Activated CD8-positive, alpha-beta memory T cell treated with anti-CD3 and anti-CD28 coated beads, Interleukin-2, amount 50 U/mL, for 4 hours (primary cell): ENCODE results near the gene MRPL14.

Experiments
- DNase-seq: peaks from one replicate; pipeline ENCODE4 v3.0.0-alpha.2; 2020

The MRPL14 gene

DNA sequence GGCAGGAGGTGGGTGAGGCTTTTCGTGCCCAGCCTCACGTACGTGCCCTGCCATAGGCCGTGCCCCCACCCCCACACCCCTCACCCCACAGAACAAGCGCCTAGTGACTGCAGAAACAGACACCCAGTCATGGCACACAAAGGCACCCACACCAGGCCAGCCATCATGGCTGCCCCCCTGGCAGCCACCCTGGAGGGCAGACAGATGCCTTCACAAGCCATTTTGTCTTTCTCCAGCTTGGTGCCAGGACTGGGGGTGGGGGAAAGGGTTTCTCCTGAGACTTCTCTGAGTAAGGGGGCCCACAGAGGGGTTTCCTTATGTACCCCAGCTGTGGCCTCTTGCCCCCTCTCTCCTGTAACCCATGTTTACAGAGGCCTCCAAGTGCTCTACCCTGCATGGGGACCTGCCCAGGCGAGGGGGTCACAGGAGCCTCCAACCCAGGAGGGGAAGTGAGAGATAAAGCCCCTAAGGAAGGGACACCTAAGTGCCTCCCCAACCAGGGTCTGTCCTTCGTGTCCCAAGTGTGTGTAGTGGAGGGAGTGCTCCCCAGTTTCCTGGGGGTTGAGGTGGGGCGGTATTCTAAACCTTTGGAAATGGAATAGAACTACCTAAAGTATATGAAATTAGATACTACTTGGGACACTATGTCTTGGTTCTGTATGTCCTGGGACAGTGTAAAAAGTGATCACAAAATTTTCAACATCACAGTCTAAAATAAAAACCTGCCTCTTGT is 49.9 kb downstream of the MRPL14 start:
- DNase-seq, result no peak

- DNase-seq, result no peak
Observed at GRCh38 chr6:44076356-44077213, 50.7 kb downstream of the MRPL14 start.

DNA sequence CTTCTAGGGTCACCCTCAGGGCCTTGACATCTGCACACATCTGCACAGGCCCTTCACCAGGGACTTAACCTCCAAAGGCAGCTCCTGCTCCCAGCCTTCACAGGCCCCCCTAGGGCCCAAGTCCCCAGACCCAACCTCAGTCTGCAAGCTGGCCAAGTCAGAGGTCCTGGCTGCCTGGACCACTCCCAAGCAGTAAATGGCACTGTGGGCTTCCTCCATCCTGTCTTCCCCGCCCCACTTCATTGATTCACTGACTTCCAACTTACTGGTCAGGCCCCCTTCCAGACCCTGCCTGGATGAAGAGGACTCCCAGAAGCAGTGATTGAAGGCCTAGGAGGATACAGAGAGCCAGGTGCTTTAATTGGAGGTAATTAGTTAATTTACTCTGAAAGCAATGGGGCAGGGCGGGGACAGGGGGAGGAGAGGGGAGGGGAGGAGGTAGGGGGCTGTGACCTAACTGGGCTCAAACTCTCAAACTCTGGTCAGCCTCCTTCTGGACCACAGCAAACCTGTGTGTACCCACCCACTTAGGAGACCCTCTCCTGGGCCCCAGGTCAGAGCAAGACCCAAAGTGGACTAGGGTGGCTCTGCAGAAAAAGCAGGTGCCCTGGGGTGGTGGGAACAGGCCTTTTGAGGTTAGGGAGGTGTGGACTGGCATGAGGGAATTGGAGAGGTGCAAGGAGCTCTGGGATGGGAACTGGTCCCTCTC is 51.5 kb downstream of the MRPL14 start:
- DNase-seq, result no peak

DNA sequence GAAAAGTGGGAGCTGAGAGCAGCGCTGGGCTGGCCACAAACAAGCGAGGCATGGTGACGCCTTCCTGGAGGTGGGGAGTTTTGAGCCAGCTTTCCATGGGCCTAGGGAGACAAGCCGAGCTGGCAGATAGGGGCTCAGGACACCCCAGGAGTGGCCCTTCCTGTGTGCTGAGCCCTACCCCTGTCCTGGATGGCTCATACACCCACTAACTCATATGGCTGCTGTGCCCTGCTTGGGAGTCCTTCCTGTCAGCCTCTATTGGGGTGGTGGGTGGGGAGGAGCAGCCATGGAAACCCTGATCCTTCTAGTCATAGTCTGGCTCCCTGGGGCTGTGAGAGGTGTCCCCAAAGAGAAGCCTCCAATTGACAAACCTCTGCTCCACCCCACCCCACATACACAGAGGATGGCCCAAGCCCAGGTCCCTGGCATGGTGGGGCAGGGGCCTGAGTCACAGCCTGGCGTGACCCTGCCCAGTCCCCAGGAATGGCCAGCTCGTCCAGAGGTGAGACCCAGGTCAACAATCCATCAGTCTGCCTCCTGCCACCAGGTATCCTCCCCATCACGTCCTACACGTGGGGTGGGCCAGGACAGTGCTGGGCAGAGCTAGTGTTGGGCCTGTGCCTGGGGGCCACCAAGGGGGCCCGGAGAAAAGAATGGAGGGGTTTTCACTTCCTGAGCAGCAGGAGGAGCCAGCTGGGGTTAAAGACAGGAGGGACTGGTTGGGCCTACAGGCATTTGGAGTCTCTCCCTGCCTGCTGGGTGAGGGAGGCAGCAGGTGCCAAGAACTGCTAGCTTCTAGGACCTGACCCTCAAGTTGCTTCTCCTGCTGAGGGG is 52.2 kb downstream of the MRPL14 start:
- no peak for DNase-seq

- DNase-seq, result peak; percentile 64
Observed at GRCh38 chr6:44074439-44074812, 52.8 kb downstream of the MRPL14 start.

GRCh38 chr6:44073612-44074438 is 53.4 kb downstream of the MRPL14 start:
- DNase-seq, result no peak

DNA sequence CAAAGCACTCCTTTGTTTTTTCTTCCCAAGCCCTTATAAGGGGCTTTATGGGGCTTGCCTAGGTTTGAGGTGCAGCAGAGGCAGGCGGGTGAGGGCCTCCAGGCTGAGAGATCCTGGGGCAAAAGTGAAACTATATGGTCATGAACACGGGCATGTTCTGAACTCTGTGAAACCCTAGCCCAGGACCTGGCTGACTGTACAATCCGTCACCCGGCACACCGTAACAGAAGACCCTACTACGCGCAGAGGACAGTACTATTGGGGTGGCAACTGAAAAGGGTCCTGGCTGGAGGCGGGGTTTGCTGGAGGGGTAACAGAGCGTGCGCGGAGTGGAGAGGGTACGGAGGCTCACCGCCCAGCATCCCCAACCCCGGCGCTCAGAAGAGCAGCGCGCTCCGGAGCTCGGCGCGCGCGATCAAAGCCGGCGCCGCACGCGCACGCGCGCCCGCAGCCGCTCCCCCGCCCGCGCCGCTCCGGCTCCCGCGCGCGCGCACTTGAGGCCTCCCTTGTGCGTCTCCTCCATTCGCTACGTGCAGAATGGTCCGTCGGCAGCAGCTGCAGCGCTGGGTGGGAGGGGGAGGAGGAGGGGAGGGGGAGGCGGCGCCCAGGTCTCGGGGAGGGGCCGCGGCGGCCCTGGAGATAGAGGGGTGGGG is 54.2 kb downstream of the MRPL14 start:
- DNase-seq, result peak; percentile 62

- DNase-seq, result no peak
Observed at GRCh38 chr6:44072452-44072958, 54.7 kb downstream of the MRPL14 start.

- DNase-seq, result no peak
Observed at GRCh38 chr6:44071670-44072451, 55.4 kb downstream of the MRPL14 start.

- no peak for DNase-seq
Observed at GRCh38 chr6:44068607-44069296, 58.5 kb downstream of the MRPL14 start.

DNA sequence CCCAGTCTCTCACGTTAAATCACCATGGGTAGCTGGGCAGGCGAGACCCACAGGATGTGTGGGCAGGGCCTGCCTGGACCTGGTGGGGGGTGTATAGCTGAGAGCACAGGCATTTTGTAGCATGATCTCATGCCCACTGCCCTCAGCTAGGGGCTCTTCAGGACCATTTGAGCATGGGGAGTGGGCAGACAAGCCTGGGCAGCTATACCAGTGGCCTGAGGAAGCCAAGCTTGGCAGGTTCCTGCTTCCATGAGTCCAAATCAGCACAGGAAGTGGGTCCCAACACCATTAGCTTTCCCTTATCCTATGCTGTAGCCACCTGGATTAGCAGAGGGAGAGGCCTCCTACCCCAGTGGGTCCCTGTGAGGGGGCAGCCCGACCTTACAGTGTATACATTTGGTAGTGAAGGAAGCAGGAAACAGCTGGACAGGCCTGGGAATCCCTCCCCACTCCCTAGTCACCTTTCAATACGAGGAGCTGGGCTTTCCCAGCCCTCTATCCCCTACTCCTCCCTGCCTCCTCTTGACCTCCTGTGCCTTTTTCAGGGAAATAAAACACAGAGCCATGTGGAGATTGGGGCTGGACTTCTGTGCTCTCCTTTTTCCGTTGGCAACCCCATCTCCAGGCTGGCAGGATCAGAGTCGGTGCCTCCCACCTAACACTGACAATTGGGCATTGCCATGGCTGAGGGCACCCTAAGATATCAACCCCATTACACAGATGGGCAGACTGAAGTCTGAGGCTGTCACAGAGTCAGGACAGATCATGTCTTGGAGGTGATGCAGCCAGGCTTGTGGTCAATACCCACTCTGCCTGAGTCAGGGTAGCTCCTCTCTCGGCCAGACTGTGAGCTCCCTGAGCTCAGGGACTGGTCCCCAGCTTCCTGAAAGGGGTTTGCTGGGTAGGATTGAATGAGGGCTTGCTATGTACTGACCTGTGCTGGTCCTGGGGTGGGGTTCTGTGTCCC is 59.8 kb downstream of the MRPL14 start:
- DNase-seq, result no peak

DNA sequence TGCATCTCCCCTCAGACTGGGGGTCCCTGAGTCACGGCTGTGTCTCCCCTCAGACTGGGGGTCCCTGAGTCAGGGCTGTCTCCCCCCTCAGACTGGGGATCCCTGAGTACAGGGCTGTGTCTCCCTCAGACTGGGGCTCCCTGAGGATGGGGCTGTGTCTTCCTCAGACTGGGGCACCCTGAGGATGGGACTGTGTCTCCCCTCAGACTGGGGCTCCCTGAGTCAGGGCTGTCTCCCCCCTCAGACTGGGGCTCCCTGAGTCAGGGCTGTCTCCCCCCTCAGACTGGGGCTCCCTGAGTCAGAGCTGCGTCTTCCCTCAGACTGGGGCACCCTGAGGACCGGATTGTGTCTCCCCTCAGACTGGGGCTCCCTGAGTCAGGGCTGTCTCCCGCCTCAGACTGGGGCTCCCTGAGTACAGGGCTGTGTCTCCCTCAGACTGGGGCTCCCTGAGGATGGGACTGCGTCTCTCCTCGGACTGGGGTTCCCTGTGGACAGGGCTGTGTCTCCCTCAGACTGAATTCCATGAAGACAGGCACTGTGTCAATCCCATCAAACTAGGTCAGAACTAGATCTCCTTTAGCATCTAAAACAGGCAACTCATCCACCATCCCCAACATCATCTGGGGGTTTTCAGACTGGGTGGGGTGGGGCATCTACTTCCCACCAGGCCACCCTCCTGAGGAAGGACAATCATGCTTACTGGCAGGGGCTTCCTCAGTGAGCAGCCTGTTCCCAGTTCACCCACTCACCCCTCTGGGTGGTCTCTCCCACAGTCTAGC is 60.7 kb downstream of the MRPL14 start:
- no peak for DNase-seq

DNA sequence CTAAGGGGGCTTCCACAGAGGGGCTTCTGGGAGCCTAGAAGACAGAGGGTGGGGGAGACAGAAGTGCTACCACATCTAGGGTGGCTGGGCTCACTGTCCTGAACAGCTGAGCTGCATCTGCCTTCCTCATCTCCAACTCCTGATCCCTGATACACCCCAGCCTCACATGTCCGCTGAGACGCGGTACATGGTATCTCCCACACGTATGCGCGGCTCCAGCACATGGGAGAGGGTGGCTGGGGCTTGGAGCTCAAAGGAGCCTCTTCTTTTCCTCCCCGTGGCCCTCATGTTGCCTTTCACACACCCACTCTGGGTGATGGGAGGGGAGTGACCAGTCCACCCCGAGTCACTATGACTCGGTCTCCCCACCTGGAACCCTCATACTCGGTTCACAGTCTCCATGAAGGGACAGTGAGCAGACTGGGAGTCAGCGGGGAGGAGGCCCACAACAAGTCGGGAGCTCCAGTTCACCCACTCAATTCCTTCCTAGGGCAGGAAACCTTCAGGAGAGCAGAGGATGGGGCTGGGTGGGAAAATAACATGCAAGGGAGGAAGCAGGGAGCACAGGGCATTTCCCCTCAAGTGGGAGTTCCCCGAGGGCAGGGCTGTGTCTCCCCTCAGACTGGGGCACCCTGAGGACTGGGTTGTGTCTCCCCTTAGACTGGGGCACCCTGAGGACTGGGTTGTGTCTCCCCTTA is 61.7 kb downstream of the MRPL14 start:
- no peak for DNase-seq

GRCh38 chr6:44064948-44065272 is 62.3 kb downstream of the MRPL14 start:
- no peak for DNase-seq

DNA sequence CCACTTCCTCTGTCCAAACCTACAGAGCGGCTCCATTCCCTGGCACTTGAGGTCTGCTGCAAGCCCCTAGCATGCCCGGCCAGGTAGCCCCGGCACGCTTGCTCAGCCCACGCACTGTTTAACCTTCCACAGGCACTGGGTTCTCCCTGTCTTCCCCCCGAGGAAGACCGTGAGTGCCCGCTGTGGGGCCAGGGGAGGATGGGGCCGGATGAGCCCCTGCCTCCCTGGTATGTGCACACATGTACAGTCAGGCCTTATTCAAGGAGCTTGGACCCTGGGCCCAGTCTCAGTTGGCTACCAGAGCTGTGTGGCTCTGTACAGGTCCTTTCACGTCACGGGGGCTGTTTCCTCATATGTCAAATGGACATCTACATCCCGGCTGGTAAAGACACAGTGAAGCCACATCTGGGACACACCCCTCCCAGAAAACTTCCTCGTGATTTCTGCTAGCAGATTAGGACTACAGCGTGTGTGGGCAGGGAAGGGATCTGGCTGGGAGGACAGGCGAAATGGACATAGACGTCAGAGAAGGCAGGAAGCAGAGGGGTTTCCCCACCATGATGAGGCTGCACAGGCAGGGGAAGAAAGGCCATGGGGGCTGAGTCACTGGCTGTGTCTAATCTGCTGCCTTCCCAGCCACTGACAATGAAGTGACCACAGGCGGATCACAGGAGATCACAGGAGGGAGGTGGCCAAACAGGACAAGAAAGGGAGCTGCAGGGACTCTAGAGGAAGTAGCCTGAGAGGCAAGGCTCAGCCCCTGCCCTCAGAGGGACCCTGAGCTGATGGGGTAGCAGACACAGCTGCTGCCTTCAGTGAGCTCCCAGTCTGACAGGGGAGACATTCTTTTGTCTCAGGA is 62.9 kb downstream of the MRPL14 start:
- DNase-seq, result no peak

DNA sequence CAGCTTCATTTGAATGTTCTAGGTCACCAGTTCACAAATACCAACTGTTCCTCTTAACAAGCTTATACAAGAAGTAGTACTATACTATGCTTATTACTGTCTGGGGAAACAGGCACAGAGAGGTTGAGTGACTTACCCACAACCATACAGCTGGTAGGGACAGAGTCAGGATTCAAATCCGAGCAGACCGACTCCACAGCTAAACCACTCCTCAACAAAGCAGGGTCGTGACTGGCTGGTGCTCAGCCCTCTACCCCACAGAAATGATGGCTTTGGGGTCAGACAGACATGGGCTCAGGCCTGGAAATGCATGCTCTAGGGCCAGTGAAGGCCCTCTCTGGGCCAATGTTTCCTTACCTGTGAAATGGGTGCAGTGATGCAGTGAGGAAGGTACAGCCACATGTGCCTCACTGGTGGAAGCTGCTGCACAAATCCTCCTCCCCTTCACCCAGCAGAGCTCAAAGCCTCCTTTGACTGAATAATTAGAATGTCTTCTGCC is 63.6 kb downstream of the MRPL14 start:
- DNase-seq, result no peak
